H9 (cell line): ENCODE results near the gene TTC3. TPM values are rescaled to one million over a fixed set of nuclear protein-coding genes. Genes with fewer than 3 reads are reported as not detected.

Experiments
- DNase-seq: peaks from one replicate; pipeline ENCODE4 v3.0.0-alpha.2; 2017
- H2AFZ ChIP-seq: one replicate; pipeline ENCODE4 v1.6.1; 2013; ENCODE audit warnings: mild to moderate bottlenecking, low read length, control low read depth, moderate library complexity
- H2AK5ac ChIP-seq: 2 replicates; pipeline ENCODE4 v1.6.1; 2013; ENCODE audit warnings: low read length, control low read depth, mixed read lengths; ENCODE audit not compliant: insufficient read length
- H2BK120ac ChIP-seq: one replicate; pipeline ENCODE4 v1.6.1; 2013; ENCODE audit warnings: low read depth, mild to moderate bottlenecking, low read length, control low read depth, inconsistent platforms; ENCODE audit not compliant: poor library complexity, severe bottlenecking
- H2BK12ac ChIP-seq: 2 replicates; pipeline ENCODE4 v1.6.1; 2013; ENCODE audit warnings: low read length, control low read depth, mixed read lengths, low read depth; ENCODE audit not compliant: insufficient read length
- H2BK15ac ChIP-seq: 2 replicates; pipeline ENCODE4 v1.6.1; 2013; ENCODE audit warnings: low read depth, low read length, control low read depth
- H2BK20ac ChIP-seq: one replicate; pipeline ENCODE4 v1.6.1; 2013; ENCODE audit warnings: low read depth, mild to moderate bottlenecking, low read length, control low read depth, inconsistent platforms; ENCODE audit not compliant: poor library complexity, severe bottlenecking
- H2BK5ac ChIP-seq: 2 replicates; pipeline ENCODE4 v1.6.1; 2013; ENCODE audit warnings: low read length, control low read depth, mixed read lengths; ENCODE audit not compliant: insufficient read length
- H3K14ac ChIP-seq: 2 replicates; pipeline ENCODE4 v1.6.1; 2013; ENCODE audit warnings: low read length, control low read depth; ENCODE audit not compliant: insufficient read depth
- H3K18ac ChIP-seq: 2 replicates; pipeline ENCODE4 v1.6.1; 2013; ENCODE audit warnings: low read depth, mild to moderate bottlenecking, mixed read lengths, low read length, control low read depth; ENCODE audit not compliant: insufficient read length
- H3K23ac ChIP-seq: 2 replicates; pipeline ENCODE4 v1.6.1; 2013; ENCODE audit warnings: low read length, control low read depth, mixed read lengths, low read depth; ENCODE audit not compliant: insufficient read length
- H3K23me2 ChIP-seq: 2 replicates; pipeline ENCODE4 v1.6.1; 2013; ENCODE audit warnings: low read depth, mild to moderate bottlenecking, mixed read lengths, low read length, control low read depth; ENCODE audit not compliant: insufficient read length, poor library complexity, severe bottlenecking
- H3K27ac ChIP-seq: 2 replicates; pipeline ENCODE4 v1.5.1; 2013; ENCODE audit warnings: low read length, control low read depth, mixed read lengths, low read depth; ENCODE audit not compliant: insufficient read length
- H3K27me3 ChIP-seq: 2 replicates; pipeline ENCODE4 v1.6.1; 2013; ENCODE audit warnings: low read length, control low read depth, inconsistent platforms; ENCODE audit not compliant: insufficient read depth
- H3K4ac ChIP-seq: 2 replicates; pipeline ENCODE4 v1.6.1; 2013; ENCODE audit warnings: low read depth, mild to moderate bottlenecking, control low read depth, inconsistent platforms, low read length, moderate library complexity
- H3K4me1 ChIP-seq: 2 replicates; pipeline ENCODE4 v1.6.1; 2013; ENCODE audit warnings: low read length, control low read depth, inconsistent platforms; ENCODE audit not compliant: insufficient read depth
- H3K4me2 ChIP-seq: 2 replicates; pipeline ENCODE4 v1.6.1; 2013; ENCODE audit warnings: low read length, control low read depth, mixed read lengths; ENCODE audit not compliant: insufficient read length, insufficient read depth
- H3K56ac ChIP-seq: 2 replicates; pipeline ENCODE4 v1.6.1; 2013; ENCODE audit warnings: low read depth, mild to moderate bottlenecking, mixed read lengths, low read length, control low read depth; ENCODE audit not compliant: insufficient read length
- H3K79me1 ChIP-seq: 2 replicates; pipeline ENCODE4 v1.6.1; 2013; ENCODE audit warnings: low read depth, mild to moderate bottlenecking, moderate library complexity, low read length, control low read depth, inconsistent platforms; ENCODE audit not compliant: insufficient read depth, poor library complexity, severe bottlenecking
- H3K79me2 ChIP-seq: 2 replicates; pipeline ENCODE4 v1.6.1; 2013; ENCODE audit warnings: low read length, control low read depth, inconsistent platforms; ENCODE audit not compliant: insufficient read depth
- H3K9ac ChIP-seq: 2 replicates; pipeline ENCODE4 v1.6.1; 2013; ENCODE audit warnings: low read length, control low read depth, mixed read lengths; ENCODE audit not compliant: insufficient read length; ENCODE audit errors: extremely low read depth
- H3K9me3 ChIP-seq: one replicate; pipeline ENCODE4 v1.6.1; 2013; ENCODE audit warnings: low read depth, low read length, inconsistent platforms; ENCODE audit not compliant: control insufficient read depth
- H3T11ph ChIP-seq: one replicate; pipeline ENCODE4 v1.6.1; 2013; ENCODE audit warnings: mild to moderate bottlenecking, low read length, control low read depth, inconsistent platforms
- H4K20me1 ChIP-seq: one replicate; pipeline ENCODE4 v1.6.1; 2013; ENCODE audit not compliant: control insufficient read depth, insufficient read length, insufficient read depth
- H4K5ac ChIP-seq: 2 replicates; pipeline ENCODE4 v1.6.1; 2013; ENCODE audit warnings: low read depth, mild to moderate bottlenecking, mixed read lengths, low read length, control low read depth; ENCODE audit not compliant: insufficient read length
- H4K8ac ChIP-seq: replicated peaks from 2 replicates; pipeline ENCODE4 v1.6.1; 2013; ENCODE audit warnings: low read length, control low read depth, mixed read lengths, low read depth; ENCODE audit not compliant: insufficient read length
- H4K91ac ChIP-seq: 2 replicates; pipeline ENCODE4 v1.6.1; 2013; ENCODE audit warnings: low read depth, mild to moderate bottlenecking, moderate library complexity, mixed read lengths, low read length, control low read depth; ENCODE audit not compliant: insufficient read length
- H3K27ac Mint-ChIP-seq, 3 experiments: 2 replicates in 2 of 3; 3 replicates in 1 of 3; pipeline ENCODE4 v1.8.0; 2020 to 2021; ENCODE audit warnings: mixed read lengths in 3 of 3, mild to moderate bottlenecking in 1 of 3, moderate library complexity in 1 of 3
- H3K27me3 Mint-ChIP-seq: 2 replicates; pipeline ENCODE4 v1.8.0; 2021; ENCODE audit warnings: low read depth, mild to moderate bottlenecking, moderate library complexity, mixed read lengths
- H3K36me3 Mint-ChIP-seq, 3 experiments: 2 replicates in 2 of 3; 3 replicates in 1 of 3; pipeline ENCODE4 v1.8.0; 2020 to 2021; ENCODE audit warnings: low read depth in 3 of 3, mixed read lengths in 3 of 3; ENCODE audit not compliant: insufficient read depth in 1 of 3
- H3K4me1 Mint-ChIP-seq, 2 experiments: 2 replicates each; pipeline ENCODE4 v1.8.0; 2020; ENCODE audit warnings: mixed read lengths in 2 of 2
- H3K4me3 Mint-ChIP-seq, 2 experiments: 2 replicates in 1 of 2; 3 replicates in 1 of 2; pipeline ENCODE4 v1.8.0; 2020 to 2021; ENCODE audit warnings: mild to moderate bottlenecking in 2 of 2, mixed read lengths in 2 of 2, moderate library complexity in 1 of 2
- H3K9me3 Mint-ChIP-seq, 2 experiments: 2 replicates in 1 of 2; 3 replicates in 1 of 2; pipeline ENCODE4 v1.8.0; 2020; ENCODE audit warnings: mild to moderate bottlenecking in 2 of 2, mixed read lengths in 2 of 2, moderate library complexity in 1 of 2
- CTCF ChIP-seq: fragments of 200-600 bp; sonication (generic); conservative IDR thresholded peaks from 3 replicates; pipeline ENCODE4 v1.8.0; 2021; ENCODE audit warnings: antibody characterized with exemption, mild to moderate bottlenecking
- WGBS: extraction: QIAGEN DNeasy Blood & Tissue Kit; methylation state at CpG from one replicate; pipeline ENCODE4 v1.1.7; 2013; ENCODE audit warnings: missing lambda C conversion rate, low lambda C conversion rate, mixed read lengths; ENCODE audit not compliant: insufficient read length; ENCODE audit errors: extremely low coverage; 5-methylcytosine and 5-hydroxymethylcytosine counted together
- total RNA-seq: library from RNA; stranded (reverse); gene quantifications from 2 replicates; pipeline ENCODE4 v1.2.1, GENCODE V29; 2021

Gene TTC3
- total RNA-seq, 1 experiment from 2014 or later = 46.5 TPM

- Histone ChIP-seq H2BK20ac (no peak overlapping the region), H4K8ac (no peak overlapping the region), H3K23ac (no peak overlapping the region), H2BK5ac (no peak overlapping the region), H3K18ac (no peak overlapping the region), H4K20me1 (no peaks in the 10 kb centered on the region), H3T11ph (no peak overlapping the region), H3K4me1 (no peaks in the 10 kb centered on the region), H3K9ac (no peak overlapping the region), H3K56ac (no peak overlapping the region), H3K4me2 (no peak overlapping the region), H2AFZ (no peak overlapping the region), H3K27me3 (no peaks in the 10 kb centered on the region), H3K4ac (no peak overlapping the region), H3K27ac (no peak overlapping the region), H2AK5ac (no peak overlapping the region), H3K14ac (no peak overlapping the region), H2BK120ac (no peak overlapping the region), H3K9me3 (no peaks in the 10 kb centered on the region), H2BK15ac (no peak overlapping the region), H3K79me1 (no peaks in the 10 kb centered on the region), H3K79me2 (no peaks in the 10 kb centered on the region), H4K5ac (no peak overlapping the region), H3K23me2 (no peaks in the 10 kb centered on the region), H2BK12ac (no peak overlapping the region), H4K91ac (no peak overlapping the region)
- Mint-ChIP-seq H3K4me3 (no peak overlapping the region), H3K27ac (0 out of 7 replicates have a peak overlapping the region, but pooled peaks of 1 of the 3 experiments have one; percentile 34), H3K9me3 (no peaks in the 10 kb centered on the region), H3K4me1 (peaks cover 15 to 16% of the 10 kb centered on the region in 2 experiments), H3K27me3 (no peaks in the 10 kb centered on the region), H3K36me3 (peaks cover 25 to 47% (median 25%) of the 10 kb centered on the region in 3 experiments)
- no peak for DNase-seq
- no CpG with 5 or more reads among the region's 3 CpGs for whole genome bisulfite sequencing
- TF ChIP-seq CTCF = no peak
These were observed 66.1 kb downstream of the TTC3 start for GRCh38 chr21:37139154-37139553.
